Measurements from ENCODE around the gene MYT1. TPM values are rescaled to one million over a fixed set of nuclear protein-coding genes. Genes with fewer than 3 reads are reported as not detected.

MYT1 gene
- total RNA-seq, 1 experiment from 2014 or later: 7.1 TPM

DNA sequence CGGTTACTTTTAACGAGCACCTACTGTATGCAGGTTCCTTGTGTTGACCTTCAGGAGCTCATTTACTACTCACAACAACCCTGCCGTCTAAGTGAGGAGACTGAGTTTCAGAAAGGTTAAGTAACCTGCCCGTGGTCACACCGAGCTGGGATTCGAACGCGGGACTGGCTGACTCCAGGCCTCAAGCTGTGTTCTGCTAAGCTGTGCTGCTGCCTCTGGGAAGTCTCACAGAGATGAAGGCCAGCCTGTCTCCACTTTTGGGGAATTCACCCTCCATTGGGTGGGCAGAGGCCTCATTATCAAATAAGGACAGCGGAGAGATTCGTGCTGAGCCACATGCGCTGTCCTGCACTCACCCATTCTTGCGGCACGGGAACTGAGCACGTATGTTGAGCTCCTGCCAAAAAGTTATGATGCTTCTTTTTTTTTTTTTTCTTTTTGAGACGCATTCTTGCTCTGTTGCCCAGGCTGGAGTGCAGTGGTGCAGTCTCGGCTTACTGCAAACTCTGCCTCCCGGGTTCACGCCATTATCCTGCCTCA is 25.9 kb upstream of the MYT1 start:
- no peaks in the 10 kb centered on the region for H3K79me2 ChIP-seq (ENCODE audit: insufficient read depth, low read length)
- ATAC-seq: no peak
- no peak overlapping the region for H2AFZ ChIP-seq (ENCODE audit: low read depth, low read length, poor library complexity, severe bottlenecking)
- no peak for TF ChIP-seq JUND (IDR thresholded peaks at IDR 0.05)
- TF ChIP-seq ELF1 (IDR thresholded peaks at IDR 0.05; ENCODE audit: borderline replicate concordance, low read depth): no peak
- TF ChIP-seq CEBPB (IDR thresholded peaks at IDR 0.05; ENCODE audit: low read depth): no peak
- TF ChIP-seq POLR2A (IDR thresholded peaks at IDR 0.05; ENCODE audit: borderline replicate concordance, extremely low read depth, insufficient read depth, insufficient read length): no peak
- TF ChIP-seq CTCF (IDR thresholded peaks at IDR 0.05 in 2 of 3, conservative IDR thresholded peaks at IDR 0.05 in 1 of 3; ENCODE audit: borderline replicate concordance in 1 of 3, insufficient read depth in 1 of 3, low read depth in 2 of 3, low read length in 2 of 3): no peak
- TF ChIP-seq, protein P1, sequence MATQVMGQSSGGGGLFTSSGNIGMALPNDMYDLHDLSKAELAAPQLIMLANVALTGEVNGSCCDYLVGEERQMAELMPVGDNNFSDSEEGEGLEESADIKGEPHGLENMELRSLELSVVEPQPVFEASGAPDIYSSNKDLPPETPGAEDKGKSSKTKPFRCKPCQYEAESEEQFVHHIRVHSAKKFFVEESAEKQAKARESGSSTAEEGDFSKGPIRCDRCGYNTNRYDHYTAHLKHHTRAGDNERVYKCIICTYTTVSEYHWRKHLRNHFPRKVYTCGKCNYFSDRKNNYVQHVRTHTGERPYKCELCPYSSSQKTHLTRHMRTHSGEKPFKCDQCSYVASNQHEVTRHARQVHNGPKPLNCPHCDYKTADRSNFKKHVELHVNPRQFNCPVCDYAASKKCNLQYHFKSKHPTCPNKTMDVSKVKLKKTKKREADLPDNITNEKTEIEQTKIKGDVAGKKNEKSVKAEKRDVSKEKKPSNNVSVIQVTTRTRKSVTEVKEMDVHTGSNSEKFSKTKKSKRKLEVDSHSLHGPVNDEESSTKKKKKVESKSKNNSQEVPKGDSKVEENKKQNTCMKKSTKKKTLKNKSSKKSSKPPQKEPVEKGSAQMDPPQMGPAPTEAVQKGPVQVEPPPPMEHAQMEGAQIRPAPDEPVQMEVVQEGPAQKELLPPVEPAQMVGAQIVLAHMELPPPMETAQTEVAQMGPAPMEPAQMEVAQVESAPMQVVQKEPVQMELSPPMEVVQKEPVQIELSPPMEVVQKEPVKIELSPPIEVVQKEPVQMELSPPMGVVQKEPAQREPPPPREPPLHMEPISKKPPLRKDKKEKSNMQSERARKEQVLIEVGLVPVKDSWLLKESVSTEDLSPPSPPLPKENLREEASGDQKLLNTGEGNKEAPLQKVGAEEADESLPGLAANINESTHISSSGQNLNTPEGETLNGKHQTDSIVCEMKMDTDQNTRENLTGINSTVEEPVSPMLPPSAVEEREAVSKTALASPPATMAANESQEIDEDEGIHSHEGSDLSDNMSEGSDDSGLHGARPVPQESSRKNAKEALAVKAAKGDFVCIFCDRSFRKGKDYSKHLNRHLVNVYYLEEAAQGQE (IDR thresholded peaks at IDR 0.05; ENCODE audit: low read depth): no peak
- TF ChIP-seq EGR1 (IDR thresholded peaks at IDR 0.05; ENCODE audit: low read depth): no peak
- no peak for TF ChIP-seq SIN3A (IDR thresholded peaks at IDR 0.05; ENCODE audit: low read depth)
- TF ChIP-seq MAX (IDR thresholded peaks at IDR 0.05): no peak
- TF ChIP-seq POLR2AphosphoS5 (IDR thresholded peaks at IDR 0.05; ENCODE audit: low read depth, low read length): no peak
- TF ChIP-seq SRF (IDR thresholded peaks at IDR 0.05; ENCODE audit: low read depth): no peak
- TF ChIP-seq, protein P2, sequence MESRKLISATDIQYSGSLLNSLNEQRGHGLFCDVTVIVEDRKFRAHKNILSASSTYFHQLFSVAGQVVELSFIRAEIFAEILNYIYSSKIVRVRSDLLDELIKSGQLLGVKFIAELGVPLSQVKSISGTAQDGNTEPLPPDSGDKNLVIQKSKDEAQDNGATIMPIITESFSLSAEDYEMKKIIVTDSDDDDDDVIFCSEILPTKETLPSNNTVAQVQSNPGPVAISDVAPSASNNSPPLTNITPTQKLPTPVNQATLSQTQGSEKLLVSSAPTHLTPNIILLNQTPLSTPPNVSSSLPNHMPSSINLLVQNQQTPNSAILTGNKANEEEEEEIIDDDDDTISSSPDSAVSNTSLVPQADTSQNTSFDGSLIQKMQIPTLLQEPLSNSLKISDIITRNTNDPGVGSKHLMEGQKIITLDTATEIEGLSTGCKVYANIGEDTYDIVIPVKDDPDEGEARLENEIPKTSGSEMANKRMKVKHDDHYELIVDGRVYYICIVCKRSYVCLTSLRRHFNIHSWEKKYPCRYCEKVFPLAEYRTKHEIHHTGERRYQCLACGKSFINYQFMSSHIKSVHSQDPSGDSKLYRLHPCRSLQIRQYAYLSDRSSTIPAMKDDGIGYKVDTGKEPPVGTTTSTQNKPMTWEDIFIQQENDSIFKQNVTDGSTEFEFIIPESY (IDR thresholded peaks at IDR 0.05; ENCODE audit: extremely low read depth, insufficient replicate concordance, low read length): no peak
- no peak for TF ChIP-seq RAD21 (IDR thresholded peaks at IDR 0.05; ENCODE audit: low read depth)
- BruUV-seq (replicated peaks): no TSS peak
- peaks cover 0 to 4% of the 10 kb centered on the region in 2 experiments; a peak in 2 of 4 replicates for H3K9me3 ChIP-seq (ENCODE audit: control insufficient read depth in 1 of 2, insufficient read depth in 1 of 2, low read depth in 1 of 2, low read length in 2 of 2)
- no peak overlapping the region for H3K4me2 ChIP-seq (ENCODE audit: low read length)
- H3K9ac ChIP-seq (ENCODE audit: low read length): no peak overlapping the region
- no peak overlapping the region for H3K4me3 ChIP-seq (replicated peaks in 1 of 2; ENCODE audit: low read depth in 1 of 2, low read length in 2 of 2)
- ChIA-PET RAD21 (ENCODE audit: low non-redundant PET in 1 of 2, low total read pairs in 2 of 2, uncharacterized antibody in 2 of 2, unreplicated experiment in 2 of 2) (no interaction called here), CTCF (no interaction called here), POLR2A (no interaction called here)
- no peaks in the 10 kb centered on the region for H3K4me1 ChIP-seq (ENCODE audit: control insufficient read depth in 1 of 2, insufficient read depth in 2 of 2, low read length in 2 of 2)
- no peak for DNase-seq (ENCODE audit: low read depth, low spot score)
- no peaks in the 10 kb centered on the region for H3K27me3 ChIP-seq (ENCODE audit: insufficient read depth, low read length)
- H4K20me1 ChIP-seq (ENCODE audit: insufficient read depth): no peaks in the 10 kb centered on the region
- H3K27ac ChIP-seq (ENCODE audit: low read depth, low read length): no peak overlapping the region
- intact Hi-C loops (cut with micrococcal nuclease): no loop called here
- no peaks in the 10 kb centered on the region for H3K36me3 ChIP-seq (ENCODE audit: control insufficient read depth in 1 of 2, insufficient read depth in 2 of 2, low read length in 2 of 2)
- no peaks in the 10 kb centered on the region for H3K9me2 ChIP-seq (ENCODE audit: insufficient read depth)

Measured in HCT116 (cell line).